Common myeloid progenitor, CD34-positive (primary cell): Measurements from ENCODE around the gene IPMK.
"Not testable (repeated sequence)": the region's sequence is repeated elsewhere in the genome, so short reads cannot be mapped to it uniquely, and the experiment has no call there.

Experiments used
- CTCF ChIA-PET: fragments of 350-600 bp; sonication (Branson Sonifier 250); formaldehyde crosslinking; loops from one replicate; lab custom pipeline; 2021; ENCODE audit warnings: antibody characterized with exemption; lab: Charles Lee
- POLR2A ChIA-PET: fragments of 350-600 bp; sonication (Branson Sonifier 250); formaldehyde crosslinking; loops from one replicate; lab custom pipeline; 2021; ENCODE audit warnings: antibody characterized with exemption; lab: Charles Lee
- DNase-seq, 3 donors: peaks; one replicate each; pipeline versions ENCODE4 v3.0.0 to v3.0.0-alpha.2; 2013
- H3K27ac ChIP-seq, 2 experiments: 1 replicate in 1 of 2; 2 replicates in 1 of 2; pipeline ENCODE4 v1.7.0; 2013; ENCODE audit warnings: inconsistent platforms in 2 of 2, low read length in 2 of 2, mild to moderate bottlenecking in 2 of 2, low read depth in 1 of 2, moderate library complexity in 1 of 2; ENCODE audit not compliant: severe bottlenecking in 2 of 2, insufficient read depth in 1 of 2, poor library complexity in 1 of 2
- H3K27me3 ChIP-seq, 5 experiments: replicated peaks in 2 of 5; 1 replicate in 3 of 5; 2 replicates in 2 of 5; pipeline versions ENCODE4 v1.6.1 to v1.7.0; 2013; ENCODE audit warnings: low read length in 4 of 5, mild to moderate bottlenecking in 2 of 5, moderate library complexity in 2 of 5, inconsistent platforms in 1 of 5; ENCODE audit not compliant: insufficient read depth in 5 of 5, control insufficient read depth in 4 of 5
- H3K36me3 ChIP-seq, 4 experiments: 1 replicate in 2 of 4; 2 replicates in 2 of 4; pipeline versions ENCODE4 v1.6.1 to v1.7.0; 2013; ENCODE audit warnings: low read length in 3 of 4, control low read depth in 1 of 4, mild to moderate bottlenecking in 1 of 4; ENCODE audit not compliant: control insufficient read depth in 4 of 4, insufficient read depth in 4 of 4
- H3K4me1 ChIP-seq, 4 experiments: 1 replicate in 3 of 4; 2 replicates in 1 of 4; pipeline versions ENCODE4 v1.6.1 to v1.7.1; 2013; ENCODE audit warnings: low read length in 3 of 4, mild to moderate bottlenecking in 3 of 4, control low read depth in 1 of 4, inconsistent platforms in 1 of 4, moderate library complexity in 1 of 4; ENCODE audit not compliant: control insufficient read depth in 4 of 4, insufficient read depth in 4 of 4; ENCODE audit errors: control extremely low read depth in 1 of 4
- H3K4me3 ChIP-seq, 7 experiments: 1 replicate in 4 of 7; 2 replicates in 3 of 7; pipeline versions ENCODE4 v1.5.1 to v1.7.0; 2013; ENCODE audit warnings: mild to moderate bottlenecking in 7 of 7, low read length in 6 of 7, moderate library complexity in 6 of 7, inconsistent platforms in 2 of 7, low read depth in 2 of 7, control low read depth in 1 of 7; ENCODE audit not compliant: insufficient read depth in 4 of 7, control insufficient read depth in 1 of 7; ENCODE audit errors: extremely low read depth in 1 of 7
- H3K9me3 ChIP-seq, 5 experiments: 1 replicate in 4 of 5; 2 replicates in 1 of 5; pipeline versions ENCODE4 v1.6.1 to v1.7.1; 2013; ENCODE audit warnings: low read length in 4 of 5, mild to moderate bottlenecking in 2 of 5, inconsistent platforms in 1 of 5, low read depth in 1 of 5, moderate library complexity in 1 of 5; ENCODE audit not compliant: control insufficient read depth in 4 of 5, insufficient read depth in 2 of 5; ENCODE audit errors: control extremely low read depth in 1 of 5
- WGBS: methylation state at CpG from one replicate; pipeline ENCODE4 v1.1.5; 2013; ENCODE audit not compliant: insufficient coverage; 5-methylcytosine and 5-hydroxymethylcytosine counted together

Gene IPMK

DNA sequence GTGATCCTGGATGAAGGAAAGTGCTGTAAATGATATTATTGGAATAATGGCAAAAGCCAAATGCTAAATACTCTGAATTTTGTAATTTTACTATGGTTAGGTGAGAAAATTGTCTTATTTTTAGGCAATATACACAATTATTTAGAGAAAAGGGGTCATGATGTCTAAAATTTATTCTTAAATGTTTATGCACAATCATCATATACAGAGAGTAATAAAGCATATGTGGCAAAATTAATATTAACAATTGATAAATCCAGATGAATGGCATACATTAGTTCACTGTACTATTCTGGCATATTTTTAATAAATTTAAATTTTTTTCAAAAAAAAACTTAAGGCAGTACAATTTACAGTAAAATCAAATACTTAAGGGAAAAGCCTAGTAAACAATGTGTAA lies 7.4 kb downstream of the IPMK start:
- H3K27me3 ChIP-seq, result no peaks in the 10 kb centered on the region
- H3K9me3 ChIP-seq, result peaks cover 0 to 4% (median 0%) of the 10 kb centered on the region in 5 experiments
- CTCF ChIA-PET, result no interaction called here
- POLR2A ChIA-PET, result interaction anchor here (0.6 kb wide), 1 partner anchor 39 kb away, joined by 4 read pairs; no protein-coding TSS in a partner anchor
- H3K36me3 ChIP-seq, result peaks cover 0 to 9% (median 2%) of the 10 kb centered on the region in 4 experiments
- H3K27ac ChIP-seq, result no peak overlapping the region
- no peak overlapping the region for H3K4me3 ChIP-seq
- H3K4me1 ChIP-seq, result peaks cover 0 to 12% (median 8%) of the 10 kb centered on the region in 4 experiments
- no peak for DNase-seq

- POLR2A ChIA-PET, result no interaction called here
- no peaks in the 10 kb centered on the region for H3K27me3 ChIP-seq
- WGBS, result no CpG with 5 or more reads among the region's 4 CpGs
- peaks cover 0 to 13% (median 3%) of the 10 kb centered on the region in 4 experiments for H3K36me3 ChIP-seq
- no peaks in the 10 kb centered on the region for H3K4me1 ChIP-seq
- CTCF ChIA-PET, result no interaction called here
- no peak overlapping the region for H3K4me3 ChIP-seq
- no peak for DNase-seq
- H3K27ac ChIP-seq, result no peak overlapping the region
- peaks cover under 1 to 10% (median 6%) of the 10 kb centered on the region in 5 experiments for H3K9me3 ChIP-seq
These were observed 8.6 kb downstream of the IPMK start for GRCh38 chr10:58258977-58259692.

DNA sequence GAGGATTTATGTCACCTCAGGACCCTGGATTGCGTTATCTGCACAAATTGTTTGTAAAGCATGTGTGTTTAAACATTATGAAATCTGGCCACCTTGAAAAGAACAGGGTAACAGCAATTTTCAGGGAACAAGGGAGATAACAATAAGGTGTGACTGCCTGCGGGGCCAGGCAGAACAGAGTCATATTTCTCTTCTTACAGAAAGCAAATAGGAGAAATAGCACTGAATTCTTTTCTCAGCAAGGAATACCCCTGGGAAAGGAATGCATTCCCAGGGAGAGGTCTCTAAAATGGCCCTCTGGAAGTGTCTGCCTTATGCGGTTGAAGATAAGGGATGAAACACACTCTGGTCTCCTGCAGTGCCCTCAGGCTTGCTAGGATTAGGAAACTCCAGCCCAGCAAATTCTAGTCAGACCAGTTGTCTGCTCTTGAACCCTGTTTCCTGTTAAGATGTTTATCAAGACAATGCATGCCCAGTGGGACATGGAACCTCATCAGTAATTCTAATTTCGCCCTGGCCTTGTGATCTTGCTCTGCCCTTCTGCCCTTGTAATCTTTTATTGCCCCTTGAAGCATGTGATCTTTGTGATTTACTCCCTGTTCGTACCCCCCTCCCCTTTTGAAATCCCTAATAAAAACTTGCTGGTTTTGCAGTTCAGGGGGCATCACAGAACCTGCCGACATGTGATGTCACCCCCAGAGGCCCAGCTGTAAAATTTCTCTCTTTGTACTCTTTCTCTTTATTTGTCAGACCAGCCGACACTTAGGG lies 11.5 kb downstream of the IPMK start:
- H3K27me3 ChIP-seq, H3K27ac ChIP-seq, CTCF ChIA-PET, H3K4me3 ChIP-seq, POLR2A ChIA-PET, DNase-seq, H3K4me1 ChIP-seq: not testable (repeated sequence)
- peaks cover 2 to 25% (median 8%) of the 10 kb centered on the region in 5 experiments for H3K9me3 ChIP-seq
- H3K36me3 ChIP-seq, result peaks cover 0 to 13% (median 3%) of the 10 kb centered on the region in 4 experiments
- 97% methylated on average over 5 of the region's 7 CpGs for whole genome bisulfite sequencing

DNA sequence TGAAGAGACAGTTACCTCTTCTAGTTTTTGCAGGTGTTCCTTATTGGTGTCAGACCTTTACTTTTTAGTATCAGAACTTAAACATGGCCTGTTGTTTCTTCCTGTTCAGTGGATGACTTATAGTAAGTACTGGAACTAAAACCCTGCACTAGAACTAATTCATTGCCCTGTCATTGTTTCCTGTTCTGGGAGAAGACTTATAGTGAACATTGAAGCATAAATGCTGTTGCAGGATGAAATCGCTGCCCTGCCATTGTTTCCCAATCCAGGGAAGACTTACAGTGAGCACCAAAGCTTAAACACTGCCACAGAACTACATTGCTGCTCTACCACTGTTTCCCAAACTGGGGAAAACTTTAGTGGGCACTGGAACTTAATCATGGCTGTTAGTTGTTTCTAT lies 13.1 kb downstream of the IPMK start:
- H3K4me1 ChIP-seq, result no peaks in the 10 kb centered on the region

DNA sequence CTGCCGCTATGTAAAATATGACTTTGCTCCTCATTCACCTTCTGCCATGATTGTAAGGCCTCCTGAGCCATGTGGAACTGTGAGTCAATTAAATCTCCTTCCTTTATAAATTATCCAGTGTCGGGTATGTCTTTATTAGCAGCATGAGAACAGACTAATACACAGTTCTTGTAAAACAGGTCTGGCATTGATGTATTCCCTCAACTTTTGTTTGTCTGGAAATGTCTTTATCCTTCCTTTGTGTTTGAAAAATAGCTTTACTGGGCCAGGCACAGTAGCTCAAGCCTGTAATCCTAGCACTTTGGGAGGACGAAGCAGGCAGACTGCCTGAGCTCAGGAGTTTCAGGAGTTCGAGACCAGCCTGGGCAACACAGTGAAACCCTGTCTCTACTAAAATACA lies 14.5 kb downstream of the IPMK start:
- Histone ChIP-seq H3K36me3 (peaks cover 0 to 13% (median 3%) of the 10 kb centered on the region in 4 experiments), H3K4me1 (no peaks in the 10 kb centered on the region), H3K27me3 (no peaks in the 10 kb centered on the region), H3K9me3 (peaks cover 2 to 27% (median 8%) of the 10 kb centered on the region in 5 experiments), H3K4me3 (no peak overlapping the region), H3K27ac (no peak overlapping the region)
- ChIA-PET POLR2A (no interaction called here), CTCF (no interaction called here)
- no peak for DNase-seq
- 75% methylated on average over 4 of the region's 4 CpGs for WGBS

More for the DNA sequence above, 13.1 kb downstream of the IPMK start:
- 71% methylated on average over 1 of the region's 1 CpG for WGBS
- H3K27me3 ChIP-seq, result no peaks in the 10 kb centered on the region
- POLR2A ChIA-PET, result no interaction called here
- H3K9me3 ChIP-seq, result peaks cover 2 to 27% (median 8%) of the 10 kb centered on the region in 5 experiments
- no peak for DNase-seq
- H3K4me3 ChIP-seq, result no peak overlapping the region
- H3K36me3 ChIP-seq, result peaks cover 0 to 13% (median 3%) of the 10 kb centered on the region in 4 experiments
- CTCF ChIA-PET, result no interaction called here
- H3K27ac ChIP-seq, result no peak overlapping the region

- DNase-seq, H3K4me1 ChIP-seq, H3K4me3 ChIP-seq, H3K9me3 ChIP-seq, H3K27me3 ChIP-seq, CTCF ChIA-PET, H3K36me3 ChIP-seq, H3K27ac ChIP-seq, POLR2A ChIA-PET: not testable (repeated sequence)
- WGBS, result no CpG with 5 or more reads among the region's 3 CpGs
These were observed 23.0 kb downstream of the IPMK start for GRCh38 chr10:58244666-58245065.

DNA sequence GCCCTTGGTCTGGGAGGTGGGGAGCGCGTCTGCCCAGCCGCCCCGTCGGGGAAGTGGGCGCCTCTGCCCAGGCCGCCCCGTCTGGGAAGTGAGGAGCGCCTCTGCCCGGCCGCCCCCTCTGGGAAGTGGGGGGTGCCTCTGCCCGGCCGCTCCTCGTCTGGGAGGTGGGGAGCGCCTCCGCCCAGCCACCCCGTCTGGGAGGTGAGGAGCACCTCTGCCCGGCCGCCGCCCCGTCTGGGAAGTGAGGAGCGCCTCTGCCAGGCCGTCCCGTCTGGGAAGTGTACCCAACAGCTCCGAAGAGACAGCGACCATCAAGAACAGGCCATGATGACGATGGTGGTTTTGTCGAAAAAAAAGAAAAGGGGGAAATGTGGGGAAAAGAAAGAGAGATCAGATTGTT lies 23.5 kb downstream of the IPMK start:
- WGBS, result 94% methylated on average over 3 of the region's 28 CpGs
- H3K27me3 ChIP-seq, CTCF ChIA-PET, DNase-seq, H3K36me3 ChIP-seq, H3K4me3 ChIP-seq, H3K9me3 ChIP-seq, H3K4me1 ChIP-seq, POLR2A ChIA-PET, H3K27ac ChIP-seq: not testable (repeated sequence)
